K562 (cell line): ENCODE data around the gene RGS14. TPM values are rescaled to one million over a fixed set of nuclear protein-coding genes. Genes with fewer than 3 reads are reported as not detected.

ENCODE experiments used
- ARID1B ChIP-seq: fragments of 450-650 bp; IDR thresholded peaks from 2 replicates; pipeline ENCODE4 v1.6.1; 2016; ENCODE audit warnings: antibody characterized with exemption, mild to moderate bottlenecking, inconsistent platforms
- FOXK2 ChIP-seq, 2 experiments: fragments of 450-650 bp; IDR thresholded peaks in 1 of 2; conservative IDR thresholded peaks in 1 of 2; 2 replicates each; pipeline ENCODE4 v1.6.1; 2016; ENCODE audit warnings: low read depth in 2 of 2, mild to moderate bottlenecking in 1 of 2
- HCFC1 ChIP-seq: IDR thresholded peaks from 2 replicates; pipeline ENCODE4 v1.6.1; 2012; ENCODE audit warnings: low read depth, low read length, improper control_type of control experiment
- MEF2A ChIP-seq: IDR thresholded peaks from 2 replicates; pipeline ENCODE4 v1.6.1; 2011; ENCODE audit warnings: low read depth, mild to moderate bottlenecking, low read length, moderate library complexity; ENCODE audit not compliant: control insufficient read depth
- SPI1 ChIP-seq: IDR thresholded peaks from 2 replicates; pipeline ENCODE4 v1.6.1; 2011; ENCODE audit warnings: low read depth, low read length, control low read depth, borderline replicate concordance
- ZEB2 ChIP-seq: fragments of 450-650 bp; IDR thresholded peaks from 2 replicates; pipeline ENCODE4 v1.6.1; 2016
- polyA plus RNA-seq, 8 experiments: library from polyadenylated mRNA; depleted of rRNA in 4 of 8; stranded (reverse) in 5 of 8; unstranded in 3 of 8; fragments of >200 nt; fragmentation: Nextera tagmentation in 2 of 8; fragmentation: Illumina TruSeq in 1 of 8; extraction: Ambion mirVana in 2 of 8; extraction: Trizol in 1 of 8; gene quantifications; 2 replicates each; pipeline versions ENCODE4 v1.2.1 to v1.2.3, GENCODE V29; 2011 to 2014; ENCODE audit warnings: inconsistent platforms in 1 of 8, missing spikeins in 1 of 8
- total RNA-seq, 7 experiments: library from RNA; depleted of rRNA in 6 of 7; stranded (reverse); fragments of >200 nt in 6 of 7; fragmentation: Illumina TruSeq in 2 of 7; extraction: Trizol in 2 of 7; gene quantifications; 2 replicates each; pipeline versions ENCODE4 v1.2.1 to v1.2.3, GENCODE V29; 2011 to 2021; ENCODE audit warnings: low replicate concordance in 1 of 7
- TF ChIP-seq, protein P1 (sequence below): fragments of 250-450 bp; sonication (Bioruptor Pico); IDR thresholded peaks from 2 replicates; pipeline ENCODE4 v1.8.0; 2022; ENCODE audit warnings: inconsistent platforms
- TF ChIP-seq, protein P2 (sequence below): conservative IDR thresholded peaks from 2 replicates; pipeline ENCODE4 v1.6.1; 2011; ENCODE audit warnings: low read depth, mild to moderate bottlenecking, low read length; ENCODE audit not compliant: control insufficient read depth
- TF ChIP-seq, protein P3 (sequence below): sonication (generic); formaldehyde crosslinking; IDR thresholded peaks from 2 replicates; pipeline ENCODE4 v1.8.1; 2023; ENCODE audit warnings: mild to moderate bottlenecking, missing genetic modification reagents, moderate library complexity
- TF ChIP-seq, protein P4 (sequence below), 3 experiments: fragments of 200-800 bp in 1 of 3; fragments of 250-450 bp in 1 of 3; fragments of 450-650 bp in 1 of 3; sonication (Bioruptor Pico) in 1 of 3; sonication (Bioruptor generic) in 1 of 3; formaldehyde crosslinking in 1 of 3; IDR thresholded peaks; 2 replicates each; pipeline versions ENCODE4 v1.6.1 to v1.8.0; 2016 to 2022; ENCODE audit warnings: mild to moderate bottlenecking in 2 of 3, missing genetic modification characterization in 2 of 3, missing compliant biosample characterization in 1 of 3, moderate library complexity in 1 of 3
- TF ChIP-seq, protein P5 (sequence below): sonication (generic); formaldehyde crosslinking; IDR thresholded peaks from 2 replicates; pipeline ENCODE4 v1.8.0; 2022; ENCODE audit warnings: mild to moderate bottlenecking, missing genetic modification reagents
- TF ChIP-seq, protein P6 (sequence below): IDR thresholded peaks from 2 replicates; pipeline ENCODE4 v1.6.1; 2011; ENCODE audit warnings: borderline replicate concordance, low read depth, mild to moderate bottlenecking, moderate library complexity, low read length; ENCODE audit not compliant: insufficient read depth, poor library complexity, severe bottlenecking

The RGS14 gene
- total and polyA plus RNA-seq, 9 of the 15 experiments (the other 6 are each of a cell fraction or from before 2014, with no cell fraction given) = 0.28 to 75.9 (median 34.5) TPM

DNA sequence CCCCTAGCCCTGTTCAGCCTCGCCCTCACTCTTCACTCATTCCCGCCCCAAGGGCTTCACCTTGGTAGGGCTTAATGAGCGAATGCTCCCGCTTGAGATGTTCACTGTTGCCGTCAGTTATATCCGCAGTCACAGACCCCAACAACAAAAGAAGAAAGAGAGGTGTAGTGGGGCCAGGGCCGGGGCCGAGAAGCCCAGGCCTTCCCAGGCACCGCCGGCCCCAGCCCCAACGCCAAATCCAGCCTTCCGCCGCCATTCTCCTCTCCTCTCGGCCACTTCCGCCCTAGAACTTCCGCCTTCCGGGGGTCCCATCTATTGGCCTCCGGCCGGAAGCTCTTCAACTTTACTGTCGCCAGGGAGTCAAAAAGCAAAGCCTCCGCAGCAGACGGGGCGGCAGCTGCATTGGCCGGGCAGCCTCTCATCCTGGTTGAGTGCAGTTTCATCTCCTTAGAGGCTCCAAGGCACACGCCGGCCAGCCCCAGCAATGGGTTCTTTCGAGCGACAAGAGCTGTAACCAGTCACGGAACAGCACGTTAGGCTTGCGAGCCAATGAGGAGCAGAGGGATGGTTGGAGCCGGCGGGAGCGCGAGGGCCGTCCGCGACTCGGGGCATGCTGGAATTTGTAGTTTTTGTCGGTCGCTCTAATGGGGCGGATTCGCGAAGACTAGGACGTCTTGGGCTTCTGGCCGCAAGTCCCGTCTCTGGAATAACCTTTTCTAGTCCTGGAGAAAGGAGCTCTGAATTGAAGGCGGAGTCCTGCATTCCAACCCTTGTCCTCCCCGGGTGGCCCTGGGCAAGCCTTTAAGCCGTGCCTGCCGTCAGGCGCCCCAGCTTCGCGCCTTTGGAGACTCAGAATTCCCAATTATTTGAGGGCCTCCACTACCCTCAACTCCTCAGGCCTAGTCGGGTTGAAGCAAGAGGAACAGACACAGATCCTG, 6.1 kb upstream of the RGS14 start, which contains the start of gene LMAN2 (continued):
- TF ChIP-seq, protein P1, sequence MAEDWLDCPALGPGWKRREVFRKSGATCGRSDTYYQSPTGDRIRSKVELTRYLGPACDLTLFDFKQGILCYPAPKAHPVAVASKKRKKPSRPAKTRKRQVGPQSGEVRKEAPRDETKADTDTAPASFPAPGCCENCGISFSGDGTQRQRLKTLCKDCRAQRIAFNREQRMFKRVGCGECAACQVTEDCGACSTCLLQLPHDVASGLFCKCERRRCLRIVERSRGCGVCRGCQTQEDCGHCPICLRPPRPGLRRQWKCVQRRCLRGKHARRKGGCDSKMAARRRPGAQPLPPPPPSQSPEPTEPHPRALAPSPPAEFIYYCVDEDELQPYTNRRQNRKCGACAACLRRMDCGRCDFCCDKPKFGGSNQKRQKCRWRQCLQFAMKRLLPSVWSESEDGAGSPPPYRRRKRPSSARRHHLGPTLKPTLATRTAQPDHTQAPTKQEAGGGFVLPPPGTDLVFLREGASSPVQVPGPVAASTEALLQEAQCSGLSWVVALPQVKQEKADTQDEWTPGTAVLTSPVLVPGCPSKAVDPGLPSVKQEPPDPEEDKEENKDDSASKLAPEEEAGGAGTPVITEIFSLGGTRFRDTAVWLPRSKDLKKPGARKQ (CRISPR knock-in tag) = peak; percentile 95
- TF ChIP-seq, protein P2, sequence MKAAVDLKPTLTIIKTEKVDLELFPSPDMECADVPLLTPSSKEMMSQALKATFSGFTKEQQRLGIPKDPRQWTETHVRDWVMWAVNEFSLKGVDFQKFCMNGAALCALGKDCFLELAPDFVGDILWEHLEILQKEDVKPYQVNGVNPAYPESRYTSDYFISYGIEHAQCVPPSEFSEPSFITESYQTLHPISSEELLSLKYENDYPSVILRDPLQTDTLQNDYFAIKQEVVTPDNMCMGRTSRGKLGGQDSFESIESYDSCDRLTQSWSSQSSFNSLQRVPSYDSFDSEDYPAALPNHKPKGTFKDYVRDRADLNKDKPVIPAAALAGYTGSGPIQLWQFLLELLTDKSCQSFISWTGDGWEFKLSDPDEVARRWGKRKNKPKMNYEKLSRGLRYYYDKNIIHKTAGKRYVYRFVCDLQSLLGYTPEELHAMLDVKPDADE = peak; percentile 88; the same call in 1 of the 2 replicates
- TF ChIP-seq, protein P3, sequence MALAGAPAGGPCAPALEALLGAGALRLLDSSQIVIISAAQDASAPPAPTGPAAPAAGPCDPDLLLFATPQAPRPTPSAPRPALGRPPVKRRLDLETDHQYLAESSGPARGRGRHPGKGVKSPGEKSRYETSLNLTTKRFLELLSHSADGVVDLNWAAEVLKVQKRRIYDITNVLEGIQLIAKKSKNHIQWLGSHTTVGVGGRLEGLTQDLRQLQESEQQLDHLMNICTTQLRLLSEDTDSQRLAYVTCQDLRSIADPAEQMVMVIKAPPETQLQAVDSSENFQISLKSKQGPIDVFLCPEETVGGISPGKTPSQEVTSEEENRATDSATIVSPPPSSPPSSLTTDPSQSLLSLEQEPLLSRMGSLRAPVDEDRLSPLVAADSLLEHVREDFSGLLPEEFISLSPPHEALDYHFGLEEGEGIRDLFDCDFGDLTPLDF = peak; percentile 85
- TF ChIP-seq HCFC1 = peak; percentile 91
- TF ChIP-seq FOXK2 (conservative IDR thresholded peaks at IDR 0.05 in 1 of 2, IDR thresholded peaks at IDR 0.05 in 1 of 2; ENCODE audit: low read depth in 2 of 2) = peak; percentile 72 to 77
- TF ChIP-seq, protein P4, sequence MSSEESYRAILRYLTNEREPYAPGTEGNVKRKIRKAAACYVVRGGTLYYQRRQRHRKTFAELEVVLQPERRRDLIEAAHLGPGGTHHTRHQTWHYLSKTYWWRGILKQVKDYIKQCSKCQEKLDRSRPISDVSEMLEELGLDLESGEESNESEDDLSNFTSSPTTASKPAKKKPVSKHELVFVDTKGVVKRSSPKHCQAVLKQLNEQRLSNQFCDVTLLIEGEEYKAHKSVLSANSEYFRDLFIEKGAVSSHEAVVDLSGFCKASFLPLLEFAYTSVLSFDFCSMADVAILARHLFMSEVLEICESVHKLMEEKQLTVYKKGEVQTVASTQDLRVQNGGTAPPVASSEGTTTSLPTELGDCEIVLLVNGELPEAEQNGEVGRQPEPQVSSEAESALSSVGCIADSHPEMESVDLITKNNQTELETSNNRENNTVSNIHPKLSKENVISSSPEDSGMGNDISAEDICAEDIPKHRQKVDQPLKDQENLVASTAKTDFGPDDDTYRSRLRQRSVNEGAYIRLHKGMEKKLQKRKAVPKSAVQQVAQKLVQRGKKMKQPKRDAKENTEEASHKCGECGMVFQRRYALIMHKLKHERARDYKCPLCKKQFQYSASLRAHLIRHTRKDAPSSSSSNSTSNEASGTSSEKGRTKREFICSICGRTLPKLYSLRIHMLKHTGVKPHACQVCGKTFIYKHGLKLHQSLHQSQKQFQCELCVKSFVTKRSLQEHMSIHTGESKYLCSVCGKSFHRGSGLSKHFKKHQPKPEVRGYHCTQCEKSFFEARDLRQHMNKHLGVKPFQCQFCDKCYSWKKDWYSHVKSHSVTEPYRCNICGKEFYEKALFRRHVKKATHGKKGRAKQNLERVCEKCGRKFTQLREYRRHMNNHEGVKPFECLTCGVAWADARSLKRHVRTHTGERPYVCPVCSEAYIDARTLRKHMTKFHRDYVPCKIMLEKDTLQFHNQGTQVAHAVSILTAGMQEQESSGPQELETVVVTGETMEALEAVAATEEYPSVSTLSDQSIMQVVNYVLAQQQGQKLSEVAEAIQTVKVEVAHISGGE (CRISPR knock-in tag; IDR thresholded peaks at IDR 0.05) = peak; percentile 95 to 99 (median 98)
- TF ChIP-seq, protein P5, sequence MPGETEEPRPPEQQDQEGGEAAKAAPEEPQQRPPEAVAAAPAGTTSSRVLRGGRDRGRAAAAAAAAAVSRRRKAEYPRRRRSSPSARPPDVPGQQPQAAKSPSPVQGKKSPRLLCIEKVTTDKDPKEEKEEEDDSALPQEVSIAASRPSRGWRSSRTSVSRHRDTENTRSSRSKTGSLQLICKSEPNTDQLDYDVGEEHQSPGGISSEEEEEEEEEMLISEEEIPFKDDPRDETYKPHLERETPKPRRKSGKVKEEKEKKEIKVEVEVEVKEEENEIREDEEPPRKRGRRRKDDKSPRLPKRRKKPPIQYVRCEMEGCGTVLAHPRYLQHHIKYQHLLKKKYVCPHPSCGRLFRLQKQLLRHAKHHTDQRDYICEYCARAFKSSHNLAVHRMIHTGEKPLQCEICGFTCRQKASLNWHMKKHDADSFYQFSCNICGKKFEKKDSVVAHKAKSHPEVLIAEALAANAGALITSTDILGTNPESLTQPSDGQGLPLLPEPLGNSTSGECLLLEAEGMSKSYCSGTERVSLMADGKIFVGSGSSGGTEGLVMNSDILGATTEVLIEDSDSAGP (CRISPR knock-in tag) = no peak
- peak; percentile 98 for TF ChIP-seq ZEB2
- no peak; the same call in 1 of the 2 replicates for TF ChIP-seq ARID1B
- peak; percentile 81 for TF ChIP-seq SPI1
- TF ChIP-seq, protein P6, sequence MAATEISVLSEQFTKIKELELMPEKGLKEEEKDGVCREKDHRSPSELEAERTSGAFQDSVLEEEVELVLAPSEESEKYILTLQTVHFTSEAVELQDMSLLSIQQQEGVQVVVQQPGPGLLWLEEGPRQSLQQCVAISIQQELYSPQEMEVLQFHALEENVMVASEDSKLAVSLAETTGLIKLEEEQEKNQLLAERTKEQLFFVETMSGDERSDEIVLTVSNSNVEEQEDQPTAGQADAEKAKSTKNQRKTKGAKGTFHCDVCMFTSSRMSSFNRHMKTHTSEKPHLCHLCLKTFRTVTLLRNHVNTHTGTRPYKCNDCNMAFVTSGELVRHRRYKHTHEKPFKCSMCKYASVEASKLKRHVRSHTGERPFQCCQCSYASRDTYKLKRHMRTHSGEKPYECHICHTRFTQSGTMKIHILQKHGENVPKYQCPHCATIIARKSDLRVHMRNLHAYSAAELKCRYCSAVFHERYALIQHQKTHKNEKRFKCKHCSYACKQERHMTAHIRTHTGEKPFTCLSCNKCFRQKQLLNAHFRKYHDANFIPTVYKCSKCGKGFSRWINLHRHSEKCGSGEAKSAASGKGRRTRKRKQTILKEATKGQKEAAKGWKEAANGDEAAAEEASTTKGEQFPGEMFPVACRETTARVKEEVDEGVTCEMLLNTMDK = peak; percentile 2
- no peak for TF ChIP-seq MEF2A
